Activated naive CD4-positive, alpha-beta T cell treated with anti-CD3 and anti-CD28 coated beads, Interleukin-2, amount 50 U/mL, for 72 hours (primary cell): ENCODE data around the gene SFSWAP. TPM values are rescaled to one million over a fixed set of nuclear protein-coding genes. Genes with fewer than 3 reads are reported as not detected.

Experiments used
- ATAC-seq, 2 donors: fragments of 150-1000 bp; cut with Tn5 transposase; 2 replicates each; pipeline ENCODE4 v1.10.0; 2021; ENCODE audit warnings: mild to moderate bottlenecking in 2 of 2, moderate library complexity in 2 of 2
- DNase-seq, 2 donors: peaks; one replicate each; pipeline ENCODE4 v3.0.0; 2021 to 2022; ENCODE audit warnings: low spot score in 2 of 2
- H3K27ac Mint-ChIP-seq, 2 donors: one replicate each; pipeline ENCODE4 v1.8.0; 2022; ENCODE audit warnings: mild to moderate bottlenecking in 2 of 2, mixed read lengths in 2 of 2
- H3K36me3 Mint-ChIP-seq, 2 donors: one replicate each; pipeline ENCODE4 v1.8.0; 2022; ENCODE audit warnings: mixed read lengths in 2 of 2
- H3K9me3 Mint-ChIP-seq, 2 donors: one replicate each; pipeline ENCODE4 v1.8.0; 2022; ENCODE audit warnings: mixed read lengths in 2 of 2
- total RNA-seq, 2 donors: library from RNA; stranded (reverse); gene quantifications; one replicate each; pipeline ENCODE4 v1.2.3, GENCODE V29; 2022

SFSWAP gene
- total RNA-seq, 2 donors from 2014 or later = 54.9 to 64.0 TPM

DNA sequence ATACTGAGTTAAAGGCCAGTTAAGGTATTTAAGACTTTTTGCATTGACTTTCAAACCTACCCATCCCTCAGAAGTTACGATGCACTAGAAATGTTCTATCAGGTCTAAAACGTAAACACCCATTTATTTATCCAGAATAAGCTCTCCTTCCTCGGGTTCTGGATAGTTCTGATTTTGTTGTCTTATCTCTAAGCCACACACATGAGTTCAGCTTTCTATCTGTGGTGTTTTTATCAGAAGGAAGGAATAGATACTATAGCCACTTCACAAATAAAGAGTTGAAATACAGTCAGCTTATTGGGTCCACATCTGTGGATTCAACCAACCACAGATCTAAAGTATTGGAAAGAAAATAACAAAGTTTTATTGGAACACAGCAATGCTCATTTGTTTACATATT is 5.4 kb downstream of the SFSWAP start:
- Mint-ChIP-seq H3K9me3 (no peaks in the 10 kb centered on the region), H3K27ac (no peak overlapping the region), H3K36me3 (peaks cover 22 to 28% of the 10 kb centered on the region in 2 donors)
- no peak for ATAC-seq
- no peak for DNase-seq

DNA sequence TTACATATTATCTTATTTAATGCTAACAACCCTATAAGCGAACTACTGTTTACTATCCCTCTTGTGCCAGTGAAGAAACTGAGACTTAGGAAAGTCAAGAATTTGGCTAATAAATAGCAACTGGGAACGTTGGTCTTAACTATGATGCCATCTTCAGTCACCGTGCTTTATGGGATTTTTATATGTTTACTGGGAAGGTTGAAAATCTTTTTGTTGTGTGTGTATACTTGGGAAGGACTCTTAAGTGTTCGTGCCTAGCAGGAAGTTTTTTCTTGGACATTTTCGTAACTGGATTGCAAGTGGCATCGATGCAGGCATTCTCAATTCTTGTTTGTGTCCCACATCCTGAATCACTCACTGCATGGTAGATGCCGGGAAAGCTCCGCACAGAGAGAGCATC is 9.4 kb downstream of the SFSWAP start:
- DNase-seq (no peak), ATAC-seq (no peak)
- Mint-ChIP-seq H3K9me3 (no peaks in the 10 kb centered on the region), H3K36me3 (peaks cover 12 to 20% of the 10 kb centered on the region in 2 donors), H3K27ac (peak overlapping the region; percentile 6 to 91)

DNA sequence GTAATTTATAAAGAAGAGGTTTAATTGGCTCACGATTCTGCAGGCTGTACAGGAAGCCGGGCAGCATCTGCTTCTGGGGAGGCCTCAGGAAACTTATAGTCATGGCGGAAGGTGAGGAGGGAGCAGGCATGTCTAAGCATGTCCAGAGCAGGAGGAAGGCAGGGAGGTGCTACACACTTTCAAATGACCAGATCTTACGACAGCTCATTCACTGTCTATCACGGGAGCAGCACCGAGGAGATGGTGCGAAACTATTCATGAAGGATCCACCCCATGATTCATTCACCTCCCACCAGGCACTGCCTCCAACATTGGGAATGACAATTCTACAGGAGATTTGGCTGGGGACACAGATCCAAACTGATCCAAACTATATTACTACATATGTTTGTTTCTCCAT is 10.0 kb downstream of the SFSWAP start:
- Mint-ChIP-seq H3K9me3 (no peaks in the 10 kb centered on the region), H3K27ac (peak overlapping the region; percentile 6 to 91), H3K36me3 (peaks cover 12 to 20% of the 10 kb centered on the region in 2 donors)
- ATAC-seq (peak in 1 of 2 donors; percentile 73), DNase-seq (no peak)

DNA sequence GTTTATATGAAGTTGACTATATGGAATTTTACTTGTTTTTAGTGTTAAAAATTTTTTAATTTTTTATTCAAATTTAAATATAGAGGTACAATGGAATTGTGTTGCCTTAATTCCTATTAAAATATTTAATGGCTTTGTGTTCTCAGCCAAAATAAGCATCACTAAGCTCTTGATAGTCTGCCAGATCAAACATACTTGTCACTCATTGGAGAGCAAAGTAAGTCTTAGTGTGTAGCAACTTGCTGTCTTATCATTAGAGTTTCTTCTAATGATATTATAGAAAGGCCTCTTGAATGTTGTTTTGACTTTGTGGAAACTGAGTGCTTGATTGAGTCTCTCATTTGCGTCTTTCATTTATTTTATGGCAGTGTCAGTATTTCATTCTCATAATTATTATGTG is 10.7 kb downstream of the SFSWAP start:
- ATAC-seq = no peak
- peak overlapping the region; percentile 61 to 70 for H3K27ac Mint-ChIP-seq
- no peaks in the 10 kb centered on the region for H3K9me3 Mint-ChIP-seq
- peaks cover 12 to 20% of the 10 kb centered on the region in 2 donors for H3K36me3 Mint-ChIP-seq
- no peak for DNase-seq

DNA sequence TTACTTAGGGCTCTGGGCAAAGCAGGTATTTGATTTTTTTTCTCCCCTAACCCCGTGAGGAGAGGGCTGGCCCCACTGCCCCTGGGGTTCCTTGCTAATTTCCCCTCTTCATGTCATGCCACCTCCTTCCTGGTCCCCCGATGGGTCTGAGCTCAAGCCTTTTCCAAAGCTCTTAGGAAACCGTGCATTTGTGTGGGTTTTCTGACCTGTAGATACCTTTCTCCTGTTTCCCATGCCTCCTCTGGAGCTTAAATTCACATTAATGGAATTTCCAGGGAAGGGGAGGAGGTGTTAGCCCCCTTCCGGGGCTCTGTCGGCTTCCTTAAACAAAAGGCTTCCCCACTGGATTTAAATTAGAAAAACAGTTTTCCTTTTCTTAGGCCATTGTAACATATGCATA is 12.6 kb downstream of the SFSWAP start:
- peak overlapping the region in 1 of 2 donors; percentile 57 for H3K27ac Mint-ChIP-seq
- DNase-seq (no peak), ATAC-seq (no peak)
- peaks cover 9 to 19% of the 10 kb centered on the region in 2 donors for H3K36me3 Mint-ChIP-seq
- H3K9me3 Mint-ChIP-seq = no peaks in the 10 kb centered on the region

DNA sequence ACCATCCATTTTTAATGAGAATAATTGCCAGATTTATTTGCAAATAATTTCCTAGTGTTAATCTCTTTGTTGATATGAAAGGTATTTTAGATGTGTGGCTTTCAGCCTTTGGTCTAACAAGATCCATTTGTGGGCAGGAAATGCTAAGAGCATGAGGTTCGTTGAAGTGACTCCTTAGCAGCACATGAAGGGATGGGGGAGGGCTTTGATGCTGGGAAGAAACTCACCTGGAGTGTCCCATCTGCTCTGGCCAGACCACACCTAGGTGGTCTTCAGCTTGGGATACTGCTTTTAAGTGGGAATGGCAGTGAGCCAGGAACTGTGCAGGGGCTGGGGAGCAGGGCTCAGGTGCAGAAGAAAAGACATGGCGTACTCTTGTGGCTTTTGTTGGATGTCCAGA is 13.6 kb downstream of the SFSWAP start:
- Mint-ChIP-seq H3K9me3 (no peaks in the 10 kb centered on the region), H3K27ac (peak overlapping the region in 1 of 2 donors; percentile 25), H3K36me3 (peaks cover 6 to 26% of the 10 kb centered on the region in 2 donors)
- ATAC-seq = no peak
- DNase-seq = no peak

DNA sequence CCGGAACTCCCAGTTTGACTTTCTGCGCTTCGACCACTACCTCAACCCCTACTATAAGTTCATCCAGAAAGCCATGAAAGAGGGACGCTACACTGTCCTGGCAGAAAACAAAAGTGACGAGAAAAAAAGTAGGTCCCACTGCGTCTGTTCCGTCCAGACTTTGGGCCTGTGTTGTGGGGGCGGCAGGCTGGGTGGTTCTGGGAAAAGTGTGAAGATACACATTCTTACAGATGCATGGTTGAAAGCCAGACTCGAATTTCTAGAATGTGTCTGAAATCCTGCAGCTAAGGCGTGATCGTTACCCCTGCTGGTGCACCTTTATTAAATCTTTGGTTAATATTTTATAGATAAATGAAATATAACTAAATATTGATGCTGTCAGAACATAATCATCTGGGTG is 14.6 kb downstream of the SFSWAP start:
- Mint-ChIP-seq H3K27ac (no peak overlapping the region), H3K9me3 (no peaks in the 10 kb centered on the region), H3K36me3 (peaks cover 6 to 29% of the 10 kb centered on the region in 2 donors)
- ATAC-seq (no peak), DNase-seq (no peak)

DNA sequence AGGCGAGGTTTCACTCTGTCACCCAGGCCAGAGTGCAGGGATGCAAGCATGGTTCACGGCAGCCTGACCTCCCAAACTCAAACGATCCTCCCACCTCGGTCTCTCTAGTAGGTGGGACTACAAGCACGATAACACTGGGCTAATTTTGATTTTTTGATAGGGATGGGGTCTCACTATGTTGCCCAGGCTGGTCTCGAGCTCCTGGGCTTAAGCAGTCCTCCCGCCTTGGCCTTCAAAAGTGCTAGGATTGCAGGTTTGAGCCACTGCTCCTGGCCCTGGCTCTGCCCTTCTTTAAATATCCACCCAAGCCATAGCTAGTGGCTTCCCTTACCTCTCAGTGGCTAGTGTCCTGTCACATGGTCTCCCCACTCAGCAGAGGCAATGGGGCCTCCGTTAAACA is 17.8 kb downstream of the SFSWAP start:
- ATAC-seq (no peak), DNase-seq (no peak)
- Mint-ChIP-seq H3K36me3 (peaks cover 0 to 23% of the 10 kb centered on the region in 2 donors), H3K9me3 (no peaks in the 10 kb centered on the region), H3K27ac (no peak overlapping the region)

DNA sequence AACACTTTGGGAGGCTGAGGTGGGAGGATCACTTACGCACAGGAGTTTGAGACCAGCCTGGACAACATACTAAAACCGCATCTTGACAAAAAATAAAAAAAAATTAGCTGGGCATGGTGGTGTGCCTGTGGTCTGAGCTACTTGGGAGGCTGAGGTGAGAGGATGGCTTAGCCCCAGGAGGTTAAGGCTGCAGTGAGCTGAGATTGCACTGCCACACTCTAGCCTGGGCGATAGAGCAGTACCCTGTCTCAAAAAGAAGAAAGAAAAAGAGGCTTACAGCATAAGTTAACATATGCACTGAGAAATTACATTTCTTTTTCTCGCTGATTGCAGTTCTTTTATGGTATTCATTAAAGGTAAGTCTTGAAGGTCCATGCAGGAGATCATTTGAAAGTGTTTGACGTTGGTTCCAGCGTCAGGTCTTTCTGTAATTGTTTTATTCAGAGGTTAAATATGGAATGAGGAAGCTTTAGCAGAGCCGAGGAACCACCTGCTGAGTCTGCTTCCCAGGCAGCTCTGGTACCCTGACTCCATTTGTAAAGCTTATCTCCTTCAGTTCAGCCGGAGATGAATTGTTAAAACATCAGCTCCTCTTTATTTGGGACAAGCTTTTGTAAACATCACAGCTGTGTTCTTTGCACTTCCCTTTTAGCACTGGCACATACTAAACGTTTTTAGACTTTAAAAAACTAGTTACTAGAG is 18.5 kb downstream of the SFSWAP start:
- ATAC-seq (no peak), DNase-seq (no peak)
- H3K9me3 Mint-ChIP-seq = no peaks in the 10 kb centered on the region
- H3K36me3 Mint-ChIP-seq = peaks cover 0 to 29% of the 10 kb centered on the region in 2 donors
- peak overlapping the region in 1 of 2 donors; percentile 39 for H3K27ac Mint-ChIP-seq

DNA sequence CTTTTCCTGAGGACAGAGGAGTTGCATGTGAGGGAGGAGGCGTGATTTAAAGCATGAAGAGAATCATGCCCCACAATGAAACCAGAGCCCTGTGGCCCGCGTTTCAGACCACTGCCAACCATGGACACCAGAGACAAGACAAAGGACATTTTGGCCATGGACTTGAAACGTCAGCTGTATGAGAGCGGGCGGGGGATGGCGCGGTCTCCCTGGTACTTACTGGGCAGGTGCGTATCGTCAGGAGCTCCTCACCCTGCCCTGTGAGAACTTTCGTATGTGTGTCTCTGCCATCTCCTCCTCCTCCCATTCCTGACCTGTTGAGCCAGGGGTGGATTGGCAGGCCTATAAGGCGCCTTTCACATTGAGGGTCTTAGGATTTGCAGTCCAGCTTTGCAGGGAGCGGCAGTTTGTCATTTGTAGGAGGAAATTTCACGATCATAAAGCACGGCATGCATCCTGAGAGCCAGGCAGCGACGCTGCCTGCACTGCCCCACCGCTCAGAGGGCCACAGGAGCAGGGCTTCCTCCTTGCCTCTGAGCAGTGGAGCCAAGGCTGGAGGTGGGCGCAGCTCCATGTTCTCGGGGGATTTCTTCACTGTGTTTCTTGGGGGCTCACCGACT is 22.2 kb downstream of the SFSWAP start:
- H3K27ac Mint-ChIP-seq = peak overlapping the region in 1 of 2 donors; percentile 46
- no peak for ATAC-seq
- no peaks in the 10 kb centered on the region for H3K9me3 Mint-ChIP-seq
- peaks cover 0 to 25% of the 10 kb centered on the region in 2 donors for H3K36me3 Mint-ChIP-seq
- DNase-seq = no peak

DNA sequence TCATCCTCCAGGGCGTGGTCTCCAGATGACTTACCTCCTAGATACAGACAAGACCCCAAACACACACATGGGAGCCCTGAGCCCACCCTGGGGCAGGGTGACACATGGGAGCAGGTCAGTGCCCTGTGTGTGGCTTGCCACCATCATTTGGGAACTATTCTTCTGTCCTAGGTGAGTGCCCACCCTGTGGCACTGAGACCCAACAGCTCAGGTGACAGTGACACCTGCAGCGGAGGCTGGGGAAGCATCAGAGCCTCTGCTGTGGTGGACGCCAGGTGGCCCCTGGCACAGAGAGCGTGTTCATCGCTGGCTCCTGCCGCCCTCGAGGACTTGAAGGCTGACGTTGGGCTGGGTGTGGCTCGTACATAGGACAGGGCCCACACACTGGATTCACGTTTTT is 23.0 kb downstream of the SFSWAP start:
- Mint-ChIP-seq H3K27ac (peak overlapping the region; percentile 15 to 32), H3K9me3 (no peaks in the 10 kb centered on the region), H3K36me3 (peaks cover 0 to 24% of the 10 kb centered on the region in 2 donors)
- DNase-seq (no peak), ATAC-seq (no peak)

DNA sequence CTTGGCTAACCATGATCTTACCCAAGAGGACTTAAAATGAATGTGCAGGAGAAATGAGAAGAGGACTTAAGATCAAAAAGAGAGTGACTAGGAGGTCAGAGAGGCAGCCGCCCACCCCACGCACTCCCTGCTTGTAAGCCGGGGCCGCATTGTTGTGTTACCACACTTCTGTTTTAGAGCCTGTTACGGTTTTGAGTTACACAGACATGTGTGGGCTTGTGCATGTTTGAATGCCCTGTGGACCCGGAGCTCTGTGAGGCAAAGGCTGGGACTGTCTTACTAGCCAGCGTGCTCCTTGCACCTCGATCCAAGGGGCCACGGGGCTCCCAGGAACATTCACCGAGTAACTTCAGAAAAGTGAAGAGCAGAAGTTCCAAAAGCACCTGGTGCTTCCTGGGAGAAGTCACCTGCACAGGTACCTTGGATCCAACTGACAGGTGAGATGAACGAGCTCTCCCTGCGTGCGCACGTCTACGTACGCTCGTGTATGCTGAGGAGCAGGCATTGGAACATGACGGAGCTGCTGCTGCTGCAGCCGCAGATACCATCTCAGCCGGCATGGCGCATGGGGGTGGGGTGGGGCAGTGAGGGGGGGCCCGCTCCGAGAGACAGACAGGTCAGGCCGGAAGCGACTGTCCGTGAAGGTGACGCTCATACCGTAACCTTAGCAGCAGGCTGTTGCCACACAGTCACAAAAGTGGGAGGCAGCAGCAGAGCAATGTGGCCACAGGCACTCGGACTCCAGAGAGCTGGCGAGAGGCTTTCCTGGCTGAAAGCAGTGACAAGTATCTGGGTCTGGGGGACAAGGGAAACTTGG is 23.7 kb downstream of the SFSWAP start:
- H3K27ac Mint-ChIP-seq = peak overlapping the region; percentile 15 to 32
- H3K36me3 Mint-ChIP-seq = peaks cover 0 to 17% of the 10 kb centered on the region in 2 donors
- H3K9me3 Mint-ChIP-seq = no peaks in the 10 kb centered on the region
- ATAC-seq (peak in 1 of 2 donors; percentile 29), DNase-seq (no peak)

DNA sequence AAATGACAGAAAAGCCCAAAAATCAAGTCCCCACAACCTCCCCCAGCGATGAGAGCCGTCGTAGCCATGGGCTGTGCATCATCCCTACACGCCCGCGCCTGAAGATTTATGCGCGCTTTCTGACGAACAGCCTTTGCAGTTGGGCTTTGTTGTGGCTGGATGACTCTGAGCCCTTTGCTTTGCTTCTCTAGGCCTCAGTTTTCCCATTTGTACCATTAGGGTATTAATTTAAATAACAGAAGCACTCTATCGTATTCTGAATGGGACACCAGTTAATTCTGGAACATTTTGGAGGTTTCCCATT is 24.2 kb downstream of the SFSWAP start:
- peak overlapping the region in 1 of 2 donors; percentile 17 for H3K27ac Mint-ChIP-seq
- no peaks in the 10 kb centered on the region for H3K9me3 Mint-ChIP-seq
- ATAC-seq = peak in 1 of 2 donors; percentile 59
- H3K36me3 Mint-ChIP-seq = peaks cover 0 to 13% of the 10 kb centered on the region in 2 donors
- no peak for DNase-seq

DNA sequence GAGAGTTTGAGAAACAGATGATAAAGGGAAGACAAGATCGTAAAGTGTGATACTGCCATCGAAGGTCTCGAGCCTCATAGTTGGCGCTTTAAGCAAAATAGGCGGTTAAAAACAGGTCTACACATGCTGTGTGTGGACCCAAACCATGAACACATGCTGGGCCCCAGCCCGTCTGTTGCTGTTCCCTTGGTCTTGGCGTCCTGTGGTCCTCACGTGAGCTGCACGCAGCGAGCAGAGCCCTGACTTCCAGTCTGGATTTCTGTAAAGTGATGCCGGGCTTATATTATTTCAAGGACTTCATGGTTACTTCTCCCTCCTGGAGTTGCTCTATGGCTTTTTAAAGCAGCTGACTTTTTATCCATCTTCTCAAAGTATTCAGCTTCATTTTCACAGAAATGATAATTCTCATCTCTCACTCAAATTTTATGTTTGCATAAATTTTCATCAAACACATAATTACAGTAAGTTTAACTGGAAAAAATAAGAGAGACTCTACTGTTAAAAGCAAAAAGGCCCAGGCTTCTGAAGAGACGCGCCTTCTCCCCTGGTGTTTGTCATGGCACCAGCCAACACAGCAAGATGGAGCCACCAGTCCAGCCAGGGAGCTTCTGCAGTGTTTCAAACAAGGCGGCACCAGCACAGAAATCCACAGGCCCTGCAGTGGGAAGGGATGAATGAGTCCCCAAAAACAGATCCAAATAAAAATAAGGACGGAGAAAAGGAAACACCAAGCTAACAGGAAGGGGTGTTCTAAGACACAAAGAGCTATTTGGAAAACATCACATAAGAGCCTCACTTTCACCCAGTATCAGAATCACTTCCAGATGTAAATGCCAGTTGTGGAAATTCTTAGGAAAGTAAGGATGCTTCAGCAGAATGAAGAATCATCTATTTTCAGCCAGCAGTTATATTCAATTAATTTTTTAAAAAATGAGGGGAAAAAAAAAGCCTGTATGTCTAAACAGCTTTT is 24.9 kb downstream of the SFSWAP start:
- ATAC-seq (no peak), DNase-seq (no peak)
- Mint-ChIP-seq H3K36me3 (peaks cover 0 to 13% of the 10 kb centered on the region in 2 donors), H3K27ac (peak overlapping the region; percentile 17 to 91), H3K9me3 (no peaks in the 10 kb centered on the region)

DNA sequence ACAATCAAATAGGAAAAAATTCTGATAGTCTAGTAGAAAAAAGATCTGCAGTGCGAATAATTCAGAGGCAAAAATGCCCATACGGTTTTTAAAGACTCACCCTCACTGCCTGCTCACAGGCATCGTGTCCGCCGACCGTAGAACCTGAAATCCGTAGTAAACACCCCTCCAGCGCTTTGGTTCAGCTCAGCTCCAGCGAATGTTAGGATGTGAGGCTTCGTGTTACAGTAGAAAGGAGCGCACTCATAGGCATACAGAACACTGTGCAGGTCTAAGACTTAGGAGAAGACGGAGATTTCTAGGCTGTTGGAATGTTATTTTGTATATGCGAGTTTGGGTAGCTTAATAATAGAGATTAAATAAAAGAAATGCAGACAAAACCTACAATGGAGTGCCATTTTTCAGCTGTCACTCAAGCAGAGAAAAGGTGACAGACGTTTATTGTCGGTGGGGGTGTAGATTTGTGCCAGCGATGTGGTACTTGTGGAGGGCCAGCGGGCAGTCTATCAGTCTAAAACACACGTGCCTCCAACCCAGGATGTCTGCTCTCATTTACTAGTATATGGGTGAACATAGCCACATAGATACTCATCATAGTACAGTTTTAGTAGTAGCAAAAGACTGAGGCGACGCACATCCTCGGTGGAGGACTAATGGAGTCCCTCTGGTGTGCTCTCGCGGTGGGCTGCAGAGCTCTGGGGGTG is 25.7 kb downstream of the SFSWAP start:
- H3K27ac Mint-ChIP-seq = peak overlapping the region in 1 of 2 donors; percentile 43
- H3K9me3 Mint-ChIP-seq = no peaks in the 10 kb centered on the region
- peak in 1 of 2 donors; percentile 24 for ATAC-seq
- peaks cover under 1 to 15% of the 10 kb centered on the region in 2 donors for H3K36me3 Mint-ChIP-seq
- no peak for DNase-seq
